AG04450 (cell line): Measurements from ENCODE around the gene SYT9. TPM values are rescaled to one million over a fixed set of nuclear protein-coding genes. Genes with fewer than 3 reads are reported as not detected.

Source experiments
- CTCF ChIA-PET: fragments of 300-600, 350-600 bp; formaldehyde crosslinking; extraction: SDS; loops from one replicate; lab custom pipeline; 2022; ENCODE audit warnings: antibody characterized with exemption, inconsistent platforms; lab: Charles Lee
- POLR2A ChIA-PET: fragments of 350-600 bp; formaldehyde crosslinking; extraction: SDS; loops from one replicate; lab custom pipeline; 2021; ENCODE audit warnings: antibody characterized with exemption, inconsistent platforms; lab: Yijun Ruan, JAX
- DNase-seq: peaks from one replicate; pipeline ENCODE4 v3.0.0-alpha.2; 2011; ENCODE audit warnings: low read depth, low spot score
- H3K27ac ChIP-seq: one replicate; pipeline ENCODE4 v1.5.1; 2012; ENCODE audit warnings: low read depth, low read length, control low read depth
- H3K27me3 ChIP-seq: one replicate; pipeline ENCODE4 v1.6.0; 2012; ENCODE audit warnings: low read length; ENCODE audit not compliant: control insufficient read depth, insufficient read depth
- H3K4me3 ChIP-seq: 2 replicates; pipeline ENCODE4 v1.5.1; 2011; ENCODE audit warnings: mild to moderate bottlenecking, low read depth, low read length, control low read depth
- H3K9me3 ChIP-seq: 2 replicates; pipeline ENCODE4 v1.5.1; 2012; ENCODE audit warnings: low read length; ENCODE audit not compliant: control insufficient read depth, insufficient read depth
- polyA plus RNA-seq: library from polyadenylated mRNA; depleted of rRNA; stranded (reverse); fragments of >200 nt; gene quantifications from 2 replicates; pipeline ENCODE4 v1.2.3, GENCODE V29; 2011
- TF ChIP-seq, protein P1 (sequence below): IDR thresholded peaks from 2 replicates; pipeline ENCODE4 v1.5.1; 2011; ENCODE audit warnings: low read depth, low read length, control low read depth, inconsistent platforms

SYT9 gene
- polyA plus RNA-seq, 1 experiment: not detected

DNA sequence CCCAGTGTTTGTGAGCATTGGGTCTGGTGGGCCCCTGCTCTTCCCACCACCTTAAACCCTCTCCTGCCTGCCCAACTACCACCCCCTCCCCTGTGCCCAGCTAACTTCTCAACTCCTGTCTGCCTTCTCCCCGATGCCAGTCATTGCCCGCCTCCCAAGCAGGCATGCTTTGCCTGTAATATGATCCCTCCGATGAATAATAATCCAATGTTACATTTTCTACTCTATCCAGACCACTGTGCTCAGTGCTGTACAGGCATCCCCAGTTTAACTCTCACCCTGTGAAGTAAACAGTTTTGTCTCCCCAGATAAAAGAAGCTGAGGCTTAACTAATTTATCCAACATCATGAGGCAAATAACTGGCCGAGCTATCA, 198.1 kb downstream of the SYT9 start:
- TF ChIP-seq, protein P1, sequence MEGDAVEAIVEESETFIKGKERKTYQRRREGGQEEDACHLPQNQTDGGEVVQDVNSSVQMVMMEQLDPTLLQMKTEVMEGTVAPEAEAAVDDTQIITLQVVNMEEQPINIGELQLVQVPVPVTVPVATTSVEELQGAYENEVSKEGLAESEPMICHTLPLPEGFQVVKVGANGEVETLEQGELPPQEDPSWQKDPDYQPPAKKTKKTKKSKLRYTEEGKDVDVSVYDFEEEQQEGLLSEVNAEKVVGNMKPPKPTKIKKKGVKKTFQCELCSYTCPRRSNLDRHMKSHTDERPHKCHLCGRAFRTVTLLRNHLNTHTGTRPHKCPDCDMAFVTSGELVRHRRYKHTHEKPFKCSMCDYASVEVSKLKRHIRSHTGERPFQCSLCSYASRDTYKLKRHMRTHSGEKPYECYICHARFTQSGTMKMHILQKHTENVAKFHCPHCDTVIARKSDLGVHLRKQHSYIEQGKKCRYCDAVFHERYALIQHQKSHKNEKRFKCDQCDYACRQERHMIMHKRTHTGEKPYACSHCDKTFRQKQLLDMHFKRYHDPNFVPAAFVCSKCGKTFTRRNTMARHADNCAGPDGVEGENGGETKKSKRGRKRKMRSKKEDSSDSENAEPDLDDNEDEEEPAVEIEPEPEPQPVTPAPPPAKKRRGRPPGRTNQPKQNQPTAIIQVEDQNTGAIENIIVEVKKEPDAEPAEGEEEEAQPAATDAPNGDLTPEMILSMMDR: no peak
- ChIA-PET POLR2A (no interaction called here), CTCF (interaction anchor here (1.8 to 2.9 kb wide), 2 partner anchors 8 to 352 kb away, joined by 8 to 11 read pairs; no protein-coding TSS in a partner anchor)
- Histone ChIP-seq H3K4me3 (no peak overlapping the region), H3K9me3 (no peaks in the 10 kb centered on the region), H3K27me3 (no peaks in the 10 kb centered on the region), H3K27ac (no peak overlapping the region)
- no peak for DNase-seq

- Histone ChIP-seq H3K27me3 (no peaks in the 10 kb centered on the region), H3K27ac (no peak overlapping the region), H3K4me3 (no peak overlapping the region), H3K9me3 (no peaks in the 10 kb centered on the region)
- ChIA-PET POLR2A (no interaction called here), CTCF (interaction anchor here (1.8 to 2.9 kb wide), 2 partner anchors 9 to 353 kb away, joined by 8 to 11 read pairs; no protein-coding TSS in a partner anchor)
- TF ChIP-seq, protein P1: no peak
- no peak for DNase-seq
Measured at GRCh38 chr11:7450836-7451235, 199.1 kb downstream of the SYT9 start.

GRCh38 chr11:7451520-7451919, 199.8 kb downstream of the SYT9 start:
- CTCF ChIA-PET: interaction anchor here (1.8 to 2.9 kb wide), 2 partner anchors 10 to 354 kb away, joined by 8 to 11 read pairs; no protein-coding TSS in a partner anchor

GRCh38 chr11:7451952-7452494, 200.3 kb downstream of the SYT9 start:
- POLR2A ChIA-PET: no interaction called here
- Histone ChIP-seq H3K4me3 (no peak overlapping the region), H3K27me3 (no peaks in the 10 kb centered on the region), H3K9me3 (no peaks in the 10 kb centered on the region), H3K27ac (no peak overlapping the region)
- CTCF ChIA-PET: interaction anchor here (2.9 kb wide), 1 partner anchor 10 kb away, joined by 11 read pairs; no protein-coding TSS in a partner anchor
- TF ChIP-seq, protein P1: no peak
- DNase-seq: no peak

More at GRCh38 chr11:7451520-7451919, 199.8 kb downstream of the SYT9 start:
- H3K9me3 ChIP-seq: no peaks in the 10 kb centered on the region
- TF ChIP-seq, protein P1: no peak
- H3K27me3 ChIP-seq: no peaks in the 10 kb centered on the region
- H3K4me3 ChIP-seq: no peak overlapping the region
- H3K27ac ChIP-seq: no peak overlapping the region
- DNase-seq: no peak
- POLR2A ChIA-PET: no interaction called here

DNA sequence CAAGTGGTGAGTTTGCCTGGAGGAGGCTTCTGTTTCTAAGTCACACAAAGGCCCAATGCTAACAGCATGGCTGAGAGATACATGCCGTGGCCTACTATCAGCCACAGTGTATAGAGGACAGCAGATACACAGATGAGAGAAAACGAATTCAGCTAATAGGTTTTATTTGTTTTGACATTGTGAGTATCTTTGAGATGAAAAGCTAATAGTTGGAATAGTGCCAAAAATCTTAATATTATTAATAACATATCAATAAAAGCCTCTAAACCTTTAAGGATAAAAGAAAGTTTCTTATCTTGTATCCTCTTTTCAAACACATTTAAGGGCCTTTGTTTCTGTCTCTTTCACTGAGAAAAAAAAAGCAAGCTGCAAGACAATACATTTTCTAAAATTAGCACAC, 203.2 kb downstream of the SYT9 start:
- H3K27ac ChIP-seq: no peak overlapping the region
- DNase-seq: no peak
- CTCF ChIA-PET: no interaction called here
- TF ChIP-seq, protein P1: no peak
- POLR2A ChIA-PET: no interaction called here
- H3K27me3 ChIP-seq: no peaks in the 10 kb centered on the region
- H3K4me3 ChIP-seq: no peak overlapping the region
- H3K9me3 ChIP-seq: no peaks in the 10 kb centered on the region
